Measurements from ENCODE around the gene RBMY1A1. TPM values are rescaled to one million over a fixed set of nuclear protein-coding genes. Genes with fewer than 3 reads are reported as not detected.
"Not testable (repeated sequence)": the region's sequence is repeated elsewhere in the genome, so short reads cannot be mapped to it uniquely, and the experiment has no call there.

RBMY1A1 gene
- total RNA-seq (not detected), polyA plus RNA-seq (not detected)
- long read RNA-seq, donor 1: 0 reads
- long read RNA-seq, donor 2: 0 reads

- H3K9me3 ChIP-seq (ENCODE audit: control insufficient read depth, low read length); H3K27ac ChIP-seq (ENCODE audit: low read depth in 1 of 2, low read length in 2 of 2); H3K4me1 ChIP-seq (ENCODE audit: control insufficient read depth in 1 of 2, insufficient read depth in 2 of 2, low read length in 2 of 2); ATAC-seq (ENCODE audit: low FRiP score); H3K4me3 ChIP-seq (ENCODE audit: low read length in 2 of 2); intact Hi-C loops (cut with DNase I); H3K27me3 ChIP-seq (ENCODE audit: control insufficient read depth in 1 of 2, insufficient read depth in 2 of 2, low read length in 1 of 2); DNase-seq; H3K36me3 ChIP-seq (ENCODE audit: control insufficient read depth in 1 of 2, insufficient read depth in 2 of 2, low read length in 1 of 2): not testable (repeated sequence)
- no CpG with 5 or more reads among the region's 28 CpGs for WGBS, 2 donors
These were observed at the start of gene RBMY1A1 for GRCh38 chrY:21534579-21534978. RBMY1A1 (plus strand) TSS chrY:21534879; CDS start chrY:21536892, 2,013 bp downstream.

GRCh38 chrY:21511038-21511437, 23.6 kb upstream of the RBMY1A1 start, which contains the start of gene RBMY1B:
RBMY1B (plus strand) TSS chrY:21511338; CDS start chrY:21513351, 2,013 bp downstream.
- H3K27ac ChIP-seq (ENCODE audit: low read depth in 1 of 2, low read length in 2 of 2); intact Hi-C loops (cut with DNase I); H3K4me3 ChIP-seq (ENCODE audit: low read length in 2 of 2); ATAC-seq (ENCODE audit: low FRiP score); DNase-seq; H3K4me1 ChIP-seq (ENCODE audit: control insufficient read depth in 1 of 2, insufficient read depth in 2 of 2, low read length in 2 of 2); H3K36me3 ChIP-seq (ENCODE audit: control insufficient read depth in 1 of 2, insufficient read depth in 2 of 2, low read length in 1 of 2); H3K9me3 ChIP-seq (ENCODE audit: control insufficient read depth, low read length); H3K27me3 ChIP-seq (ENCODE audit: control insufficient read depth in 1 of 2, insufficient read depth in 2 of 2, low read length in 1 of 2): not testable (repeated sequence)
- WGBS, 2 donors: no CpG with 5 or more reads among the region's 28 CpGs

DNA sequence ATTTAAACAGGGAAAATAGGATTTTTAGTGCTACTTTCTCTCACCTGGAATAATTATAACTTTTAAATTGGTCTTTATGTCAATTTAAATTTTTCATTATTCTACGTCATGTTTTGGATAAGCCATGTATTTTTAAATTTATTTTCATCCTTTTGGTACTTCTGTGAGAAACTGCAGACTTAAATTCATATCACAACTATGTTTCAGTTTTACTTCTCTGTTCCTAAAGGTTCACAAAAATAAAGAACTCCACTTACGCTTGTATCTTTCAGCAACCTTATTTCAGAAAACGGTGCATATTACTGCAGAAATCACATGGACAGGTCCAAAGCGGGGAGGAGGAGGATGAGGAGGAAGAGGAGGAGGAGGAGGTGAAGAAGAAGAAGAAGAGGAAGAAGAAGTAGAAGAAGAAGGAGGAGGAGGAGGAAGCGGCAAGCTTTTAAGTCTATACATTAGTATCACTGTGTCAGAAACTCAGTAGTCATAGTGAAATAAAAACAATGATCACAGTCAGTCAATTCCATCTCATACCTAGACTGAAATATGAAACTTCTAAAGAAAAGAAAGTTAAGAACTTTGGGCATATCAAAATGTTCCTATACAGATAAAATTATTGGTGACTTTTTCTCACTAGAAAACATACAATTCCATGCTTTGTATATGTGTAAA, 24.8 kb downstream of the RBMY1A1 start:
- H3K27ac ChIP-seq (ENCODE audit: low read depth in 1 of 2, low read length in 2 of 2); intact Hi-C loops (cut with DNase I); ATAC-seq (ENCODE audit: low FRiP score); DNase-seq; H3K36me3 ChIP-seq (ENCODE audit: control insufficient read depth in 1 of 2, insufficient read depth in 2 of 2, low read length in 1 of 2); H3K4me1 ChIP-seq (ENCODE audit: control insufficient read depth in 1 of 2, insufficient read depth in 2 of 2, low read length in 2 of 2); H3K4me3 ChIP-seq (ENCODE audit: low read length in 2 of 2); H3K27me3 ChIP-seq (ENCODE audit: control insufficient read depth in 1 of 2, insufficient read depth in 2 of 2, low read length in 1 of 2); H3K9me3 ChIP-seq (ENCODE audit: control insufficient read depth, low read length): not testable (repeated sequence)
- WGBS, 2 donors: no CpG with 5 or more reads among the region's 5 CpGs

DNA sequence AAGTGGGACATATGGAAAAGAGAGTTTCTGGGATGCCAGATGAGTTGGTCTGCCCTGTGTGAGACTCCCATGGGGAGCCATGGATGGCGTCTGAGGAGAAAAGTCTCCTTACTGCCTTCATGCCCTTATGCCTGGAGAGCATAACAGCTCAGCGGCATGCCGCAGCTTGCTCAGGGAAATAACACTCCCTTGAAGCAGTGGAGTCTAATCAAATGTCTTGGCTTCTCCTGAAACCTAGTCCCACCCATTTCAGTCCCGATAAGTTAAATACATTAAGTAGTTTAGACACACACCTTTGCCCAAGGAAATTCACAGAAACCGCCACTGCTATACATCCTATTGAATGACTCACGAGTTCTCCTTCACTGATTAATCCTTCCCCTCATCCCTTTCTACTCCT, 50.8 kb downstream of the RBMY1A1 start:
- intact Hi-C loops (cut with DNase I): no loop called here
- WGBS, 2 donors: 79% methylated on average over 6 of the region's 6 CpGs; no CpG with 5 or more reads in 1 of the 2 donors
- Histone ChIP-seq H3K4me3 (ENCODE audit: low read length in 2 of 2) (no peak overlapping the region), H3K36me3 (ENCODE audit: control insufficient read depth in 1 of 2, insufficient read depth in 2 of 2, low read length in 1 of 2) (no peaks in the 10 kb centered on the region), H3K9me3 (ENCODE audit: control insufficient read depth, low read length) (no peaks in the 10 kb centered on the region), H3K27ac (ENCODE audit: low read depth in 1 of 2, low read length in 2 of 2) (no peak overlapping the region), H3K27me3 (ENCODE audit: control insufficient read depth in 1 of 2, insufficient read depth in 2 of 2, low read length in 1 of 2) (no peaks in the 10 kb centered on the region), H3K4me1 (ENCODE audit: control insufficient read depth in 1 of 2, insufficient read depth in 2 of 2, low read length in 2 of 2) (no peaks in the 10 kb centered on the region)
- ATAC-seq (ENCODE audit: low FRiP score): no peak
- no peak for DNase-seq

DNA sequence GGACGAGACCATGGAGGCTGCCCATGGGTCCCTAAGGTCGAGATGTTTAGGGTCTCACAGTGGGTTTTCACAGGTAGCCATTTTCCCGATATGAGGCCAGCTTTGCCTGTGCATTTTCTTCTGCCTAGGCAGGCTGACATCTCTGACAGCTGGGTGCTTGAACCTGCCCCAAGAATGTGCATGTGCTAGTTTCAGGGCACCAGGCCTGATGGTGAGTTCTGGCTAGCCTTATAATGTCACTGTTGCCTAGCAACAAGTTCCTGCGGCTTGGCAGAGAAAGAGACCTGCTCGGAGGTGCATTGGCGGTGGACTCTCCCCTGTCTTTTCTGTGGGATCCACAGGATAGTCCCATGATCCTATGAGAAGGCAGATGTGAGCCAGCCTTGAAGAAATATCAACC, 51.8 kb downstream of the RBMY1A1 start:
- 64% methylated on average over 6 of the region's 6 CpGs; no CpG with 5 or more reads in 1 of the 2 donors for WGBS, 2 donors
- H3K9me3 ChIP-seq (ENCODE audit: control insufficient read depth, low read length); H3K27me3 ChIP-seq (ENCODE audit: control insufficient read depth in 1 of 2, insufficient read depth in 2 of 2, low read length in 1 of 2); intact Hi-C loops (cut with DNase I); H3K4me3 ChIP-seq (ENCODE audit: low read length in 2 of 2); H3K36me3 ChIP-seq (ENCODE audit: control insufficient read depth in 1 of 2, insufficient read depth in 2 of 2, low read length in 1 of 2); H3K27ac ChIP-seq (ENCODE audit: low read depth in 1 of 2, low read length in 2 of 2); ATAC-seq (ENCODE audit: low FRiP score); H3K4me1 ChIP-seq (ENCODE audit: control insufficient read depth in 1 of 2, insufficient read depth in 2 of 2, low read length in 2 of 2); DNase-seq: not testable (repeated sequence)

GRCh38 chrY:21592059-21592458, 57.4 kb downstream of the RBMY1A1 start:
- H3K27me3 ChIP-seq (ENCODE audit: control insufficient read depth in 1 of 2, insufficient read depth in 2 of 2, low read length in 1 of 2): no peaks in the 10 kb centered on the region
- no peak overlapping the region for H3K27ac ChIP-seq (ENCODE audit: low read depth in 1 of 2, low read length in 2 of 2)
- intact Hi-C loops (cut with DNase I): no loop called here
- no peaks in the 10 kb centered on the region for H3K9me3 ChIP-seq (ENCODE audit: control insufficient read depth, low read length)
- 60% methylated on average over 6 of the region's 6 CpGs; no CpG with 5 or more reads in 1 of the 2 donors for WGBS, 2 donors
- H3K4me3 ChIP-seq (ENCODE audit: low read length in 2 of 2): no peak overlapping the region
- H3K4me1 ChIP-seq (ENCODE audit: control insufficient read depth in 1 of 2, insufficient read depth in 2 of 2, low read length in 2 of 2): no peaks in the 10 kb centered on the region
- no peak for ATAC-seq (ENCODE audit: low FRiP score)
- H3K36me3 ChIP-seq (ENCODE audit: control insufficient read depth in 1 of 2, insufficient read depth in 2 of 2, low read length in 1 of 2): no peaks in the 10 kb centered on the region
- no peak for DNase-seq

GRCh38 chrY:21596287-21596686, 61.6 kb downstream of the RBMY1A1 start:
- DNase-seq; H3K27ac ChIP-seq (ENCODE audit: low read depth in 1 of 2, low read length in 2 of 2); H3K27me3 ChIP-seq (ENCODE audit: control insufficient read depth in 1 of 2, insufficient read depth in 2 of 2, low read length in 1 of 2); intact Hi-C loops (cut with DNase I); ATAC-seq (ENCODE audit: low FRiP score); H3K4me3 ChIP-seq (ENCODE audit: low read length in 2 of 2); H3K4me1 ChIP-seq (ENCODE audit: control insufficient read depth in 1 of 2, insufficient read depth in 2 of 2, low read length in 2 of 2); H3K36me3 ChIP-seq (ENCODE audit: control insufficient read depth in 1 of 2, insufficient read depth in 2 of 2, low read length in 1 of 2); H3K9me3 ChIP-seq (ENCODE audit: control insufficient read depth, low read length): not testable (repeated sequence)
- WGBS, 2 donors: 88% methylated on average over 16 of the region's 16 CpGs; no CpG with 5 or more reads in 1 of the 2 donors
